DLD1 (cell line): Measurements from ENCODE around the gene CRB2.

Source experiments
- in situ Hi-C: cut with HindIII; loops from 2 replicates; pipeline ENCODE4 v1.10.0; 2017; ENCODE audit warnings: low sequenced_read_pairs

Gene CRB2

DNA sequence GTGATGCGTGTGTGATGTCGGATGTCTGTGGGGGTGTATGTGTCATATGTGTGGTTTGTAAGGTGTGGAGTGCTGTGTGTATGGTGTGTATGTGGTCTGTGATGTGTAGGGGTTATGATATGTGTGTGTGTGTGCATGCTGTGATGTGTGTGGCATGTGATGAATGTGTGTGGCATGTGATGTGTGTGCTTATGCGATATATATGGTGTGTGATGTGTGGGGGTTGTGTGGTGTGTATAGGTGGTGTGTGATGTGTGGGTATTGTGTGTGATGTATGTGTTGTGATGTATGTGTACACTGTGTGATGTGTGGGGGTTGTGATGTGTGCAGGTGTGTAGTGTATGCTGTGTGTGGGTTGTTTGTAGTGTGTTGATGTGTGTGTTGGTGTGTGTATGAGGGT, 9.2 kb upstream of the CRB2 start:
- in situ Hi-C loops: no loop called here

DNA sequence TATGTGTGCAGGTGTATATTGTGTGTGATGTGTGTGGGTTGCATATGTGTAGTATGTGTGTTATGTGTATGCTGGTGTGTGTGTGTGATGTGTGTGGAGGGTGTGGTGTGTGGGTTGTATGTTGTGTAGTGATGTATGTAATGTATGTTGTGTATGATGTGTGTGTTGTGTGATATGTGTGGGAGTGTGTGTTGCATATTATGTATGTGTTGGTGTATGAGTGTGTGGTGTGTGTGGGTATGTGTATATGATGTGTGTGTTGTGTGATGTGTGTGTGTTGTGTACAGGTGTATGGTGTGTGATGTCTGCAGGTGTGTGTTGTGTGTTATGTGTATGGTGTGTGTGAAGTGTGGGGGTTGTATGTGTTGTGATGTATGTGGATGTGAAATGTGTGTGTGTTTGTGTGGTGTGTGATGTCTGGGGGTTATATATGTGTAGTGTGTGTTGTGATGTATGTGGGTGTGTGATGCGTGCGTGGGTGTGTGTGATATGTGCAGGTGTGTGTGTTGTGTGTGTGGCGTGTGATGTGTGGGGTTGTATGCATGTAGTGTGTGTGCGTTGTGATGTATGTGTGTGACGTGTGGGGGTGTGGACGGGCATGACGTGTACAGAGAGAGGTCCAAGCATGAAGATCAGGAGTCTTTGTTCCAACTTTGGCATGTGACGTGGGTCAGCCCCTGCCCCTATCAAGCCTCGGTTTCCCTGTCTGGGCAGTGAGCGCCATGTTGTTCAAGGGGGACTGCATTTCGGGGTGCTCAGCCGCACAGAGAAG, 8.5 kb upstream of the CRB2 start:
- in situ Hi-C loops: no loop called here

DNA sequence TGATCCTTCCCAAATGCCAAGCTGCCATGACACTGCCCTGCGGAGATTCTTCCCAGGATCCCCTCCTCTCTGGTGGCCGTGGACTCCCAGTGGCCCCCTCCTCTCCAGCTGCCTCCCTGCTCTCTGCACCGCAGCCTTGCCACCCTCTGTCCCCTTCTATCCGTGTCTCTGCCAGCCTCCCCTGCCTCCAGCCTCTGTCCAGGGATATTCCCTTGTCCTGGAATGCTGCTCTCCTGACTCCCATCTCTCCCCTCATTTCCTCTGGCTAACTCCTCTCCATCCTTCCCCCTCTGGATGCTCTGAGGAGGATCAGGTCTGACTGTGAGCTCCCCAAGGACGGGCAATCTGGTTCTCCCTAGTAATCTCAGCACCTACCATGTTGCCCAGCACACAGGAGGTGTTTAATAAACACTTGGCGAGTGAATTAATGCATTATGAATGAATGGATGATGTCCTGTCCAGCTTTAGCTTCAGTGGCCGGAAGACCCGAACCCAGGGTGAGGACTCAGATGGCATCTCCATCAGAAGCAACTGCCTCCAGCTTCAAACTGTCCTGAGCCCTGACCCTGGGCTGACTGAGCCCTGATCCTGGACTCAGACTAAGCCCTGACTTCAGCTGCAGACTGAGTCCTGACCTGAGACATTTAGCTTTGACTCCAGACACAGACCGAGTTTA, 7.5 kb upstream of the CRB2 start:
- in situ Hi-C loops: no loop called here

DNA sequence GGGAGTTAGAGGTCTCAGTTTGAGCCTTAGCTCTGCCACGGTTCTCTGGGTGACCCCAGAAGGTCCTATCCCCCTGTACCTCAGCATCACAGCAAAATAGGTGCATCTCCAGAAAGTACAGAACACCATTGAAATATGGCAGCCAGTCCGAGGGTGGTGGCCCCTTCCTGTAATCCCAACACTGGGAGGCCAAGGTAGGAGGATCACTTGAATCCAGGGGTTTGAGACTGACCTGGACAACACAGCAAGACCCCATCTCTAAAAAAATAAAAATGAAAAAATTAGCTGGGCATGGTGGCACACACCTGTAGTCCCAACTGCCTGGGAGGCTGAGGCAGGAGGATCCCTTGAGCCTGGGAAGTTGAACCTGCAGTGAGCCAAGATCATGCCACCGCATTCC, 7.0 kb upstream of the CRB2 start:
- in situ Hi-C loops: no loop called here

DNA sequence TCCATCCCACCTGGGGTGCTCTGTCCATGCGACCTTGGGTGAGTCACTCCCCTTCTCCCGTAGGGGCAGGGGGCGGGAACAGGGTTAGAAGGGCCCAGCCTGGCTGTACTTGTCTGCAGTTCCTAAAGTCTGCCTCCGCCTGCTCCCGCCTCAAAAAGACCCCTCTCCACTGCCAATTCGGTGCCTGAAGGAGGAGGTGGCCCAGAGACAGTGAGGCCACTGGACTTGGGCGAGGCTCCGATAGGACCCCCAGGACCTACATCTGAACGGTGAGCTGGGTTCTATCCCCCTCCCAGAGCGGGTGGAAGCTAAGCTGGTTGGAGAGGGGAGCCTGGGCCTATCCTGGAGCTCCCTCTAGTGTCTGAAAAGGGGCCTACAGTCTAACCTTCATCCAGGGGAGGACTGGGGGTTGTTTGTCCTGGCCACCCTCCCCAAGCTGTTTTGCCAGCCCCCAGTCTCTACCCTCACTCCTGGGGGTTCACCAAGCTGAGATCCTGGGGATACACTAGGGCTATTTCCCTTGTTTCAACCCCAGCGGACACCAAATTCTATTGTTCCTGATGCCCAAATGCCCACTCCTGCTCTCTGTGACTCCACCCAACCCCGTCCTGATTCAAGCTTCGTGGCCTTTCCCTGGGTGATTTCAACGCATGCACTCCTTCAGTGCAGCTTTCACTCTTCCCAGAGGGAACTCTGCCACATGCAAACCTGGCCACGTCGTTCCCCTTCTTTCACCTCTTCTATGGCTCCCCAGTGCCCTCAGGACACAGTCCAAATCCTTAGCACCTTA, 6.1 kb upstream of the CRB2 start:
- in situ Hi-C loops: no loop called here

DNA sequence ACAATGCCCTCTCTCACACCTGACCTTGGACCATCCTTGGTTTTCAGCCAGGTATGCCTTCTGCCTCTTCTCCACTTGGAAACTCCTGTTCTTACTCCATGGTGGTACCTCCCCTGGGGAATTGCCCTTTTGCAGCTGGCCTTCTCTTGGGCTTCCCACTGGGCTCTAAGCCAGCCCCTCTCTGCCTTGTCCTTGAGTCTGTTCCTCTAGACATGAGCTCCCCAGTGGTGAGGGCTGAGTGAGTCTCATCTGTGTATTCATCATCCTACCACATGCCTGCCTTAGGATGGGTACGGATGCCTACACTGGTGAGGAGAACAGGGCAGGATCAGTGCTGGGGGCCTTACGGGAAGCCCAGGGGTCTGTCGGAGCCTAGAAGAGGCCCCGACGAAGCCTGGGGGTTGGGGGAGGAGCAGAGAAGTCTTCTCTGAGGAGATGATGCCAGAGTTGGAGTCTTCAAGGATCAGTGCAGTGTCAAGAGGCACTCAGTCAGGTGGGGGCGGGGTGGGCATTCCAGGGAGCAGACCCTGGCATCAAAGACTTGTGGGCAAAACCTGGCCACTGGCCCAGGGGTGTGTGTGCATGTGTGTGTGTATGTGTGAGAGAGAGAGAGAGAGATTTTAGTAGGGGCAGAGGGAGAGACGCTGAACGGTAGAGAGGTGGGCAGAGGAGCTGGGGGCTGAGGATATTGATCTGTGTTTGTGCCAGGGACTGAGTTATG, 5.2 kb upstream of the CRB2 start:
- in situ Hi-C loops: no loop called here

DNA sequence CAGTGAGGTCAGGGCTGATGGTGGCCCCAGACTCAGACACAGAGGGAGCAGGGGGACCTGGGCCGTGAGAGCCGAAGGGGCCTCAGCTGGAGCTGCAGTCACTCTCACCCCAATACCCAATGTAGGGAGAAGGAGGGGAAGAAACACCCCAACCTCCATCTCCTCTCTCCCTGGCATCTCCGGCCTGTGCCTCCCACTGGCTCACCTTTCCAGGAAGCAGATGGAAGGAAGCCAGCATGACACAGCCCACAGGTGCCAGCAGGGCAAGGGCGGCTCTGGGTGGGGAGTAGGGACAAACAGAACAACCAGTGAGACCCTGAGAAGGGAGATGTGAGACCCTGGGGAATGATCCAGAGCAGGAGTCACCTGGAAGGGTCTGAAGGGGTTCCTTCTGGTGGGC, 3.0 kb upstream of the CRB2 start:
- in situ Hi-C loops: no loop called here

DNA sequence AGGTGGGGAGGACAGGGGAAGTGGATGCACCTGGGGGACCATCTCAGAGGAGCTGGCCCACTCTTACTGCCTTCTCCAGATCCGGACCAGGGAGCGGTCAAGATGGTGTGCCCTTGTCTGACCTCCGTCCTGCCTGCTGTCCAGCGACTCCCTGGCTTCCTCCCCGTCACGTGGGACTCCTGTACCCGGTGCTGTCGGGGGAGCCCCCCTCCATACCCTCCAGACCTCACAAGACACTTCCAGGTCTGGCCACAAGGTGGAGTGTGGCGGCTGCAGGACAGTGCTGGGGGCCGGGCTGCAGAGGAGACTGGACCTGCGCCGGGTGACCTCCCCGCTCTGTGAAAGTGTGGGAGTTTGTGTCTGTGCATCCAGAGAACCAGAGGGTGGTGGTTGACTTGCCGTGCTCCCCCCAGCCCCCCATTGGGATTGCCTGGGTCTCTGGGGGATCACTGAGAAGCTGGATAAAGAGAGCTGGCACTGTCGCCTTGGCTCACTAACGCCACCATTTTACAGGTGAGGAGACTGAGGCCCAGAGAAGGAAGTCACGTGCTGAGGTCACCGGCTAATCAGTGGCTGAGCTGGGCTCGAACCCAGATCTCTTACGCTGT, 1.9 kb upstream of the CRB2 start:
- in situ Hi-C loops: no loop called here

DNA sequence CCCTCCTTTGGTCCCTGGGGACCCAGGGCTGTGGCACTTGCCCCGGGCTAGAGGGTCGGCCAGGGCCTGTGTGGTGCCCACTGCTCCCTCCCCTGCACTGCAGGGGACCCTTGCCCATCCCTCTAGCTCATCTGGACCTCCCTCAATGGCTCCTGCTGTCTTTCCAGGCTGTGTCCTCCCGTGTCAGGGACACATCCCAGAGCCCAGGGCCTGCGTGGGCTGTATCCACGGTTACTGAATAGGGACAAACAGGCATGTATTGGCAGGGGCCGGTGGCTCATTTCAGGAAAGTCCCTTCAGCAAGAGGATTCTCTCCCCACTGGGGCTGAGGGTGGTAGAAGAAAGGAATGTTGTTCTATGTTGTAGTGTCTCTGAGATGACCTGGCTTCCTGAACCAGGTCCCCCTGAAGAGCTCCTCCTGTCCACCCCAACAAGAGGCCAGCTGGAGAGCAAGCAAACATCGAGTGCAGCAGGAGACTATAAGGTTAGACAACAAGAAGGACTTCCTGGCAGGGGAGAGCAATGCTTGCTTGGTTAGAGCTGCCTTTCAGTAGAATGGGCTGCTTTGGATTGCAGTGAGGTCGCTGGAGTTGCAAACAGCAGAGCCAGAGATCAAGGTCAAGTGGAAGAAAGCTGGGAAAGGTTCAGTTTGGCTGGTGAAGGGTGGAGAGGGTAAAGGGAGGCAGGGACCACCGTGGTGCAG, 1.0 kb upstream of the CRB2 start:
- in situ Hi-C loops: no loop called here

DNA sequence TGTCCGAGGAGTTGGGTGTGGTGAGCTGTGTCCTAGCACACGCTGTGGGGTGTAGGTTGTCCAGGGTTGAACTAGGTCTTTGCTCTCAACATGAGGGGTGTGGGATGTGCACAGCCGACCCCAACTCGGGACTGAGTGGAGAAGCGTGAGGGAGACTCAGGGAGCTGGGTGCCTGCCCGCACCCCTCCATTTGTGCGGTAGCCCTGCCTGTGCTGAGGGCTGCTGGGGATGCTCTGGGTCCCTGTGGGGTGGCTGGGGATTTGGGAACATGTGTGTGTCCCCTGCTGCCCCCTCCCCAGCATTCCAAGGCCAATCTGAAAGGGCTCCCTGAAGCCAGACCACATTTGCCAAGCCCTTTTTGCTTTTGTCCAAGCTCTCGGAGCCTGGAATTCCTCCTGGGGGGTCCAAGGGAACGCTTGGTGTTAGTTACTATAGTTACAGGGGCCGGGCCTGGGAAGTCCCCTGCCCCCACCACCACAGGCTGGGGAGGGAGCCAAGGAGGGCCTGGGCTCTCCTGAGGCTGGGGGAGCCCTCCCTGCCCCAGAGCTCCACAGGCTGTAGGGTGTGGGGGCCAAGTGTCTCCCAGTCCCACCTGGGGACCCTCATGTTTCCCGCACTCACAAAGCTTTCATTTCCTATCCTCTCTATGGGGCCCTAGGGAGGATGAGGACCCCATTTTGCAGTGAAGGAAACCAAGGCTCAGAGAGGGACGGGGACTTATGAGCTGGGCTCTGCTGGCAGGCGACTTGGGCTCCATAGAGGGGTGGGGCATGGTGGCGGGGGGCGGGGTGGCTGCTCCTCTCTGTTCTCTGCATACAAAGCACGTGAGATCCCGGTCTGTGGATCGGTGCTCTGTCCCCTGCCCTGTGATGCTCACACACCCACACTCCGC, 1.1 kb downstream of the CRB2 start:
- in situ Hi-C loops: no loop called here

DNA sequence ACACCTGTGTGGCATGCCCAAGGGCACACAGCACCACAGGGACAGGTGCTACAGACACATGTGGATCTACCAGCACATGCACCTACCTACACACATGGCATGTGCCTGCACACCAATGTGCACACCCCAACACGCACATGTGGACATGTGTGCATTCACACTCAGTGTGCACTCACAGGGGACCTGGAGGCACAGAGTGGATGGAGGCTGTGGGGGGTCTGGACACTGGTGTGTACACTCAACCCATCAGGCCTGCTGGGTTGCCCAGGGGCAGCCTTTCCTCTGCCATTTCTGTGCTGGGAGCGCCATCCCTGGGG, 1.7 kb downstream of the CRB2 start:
- in situ Hi-C loops: no loop called here

DNA sequence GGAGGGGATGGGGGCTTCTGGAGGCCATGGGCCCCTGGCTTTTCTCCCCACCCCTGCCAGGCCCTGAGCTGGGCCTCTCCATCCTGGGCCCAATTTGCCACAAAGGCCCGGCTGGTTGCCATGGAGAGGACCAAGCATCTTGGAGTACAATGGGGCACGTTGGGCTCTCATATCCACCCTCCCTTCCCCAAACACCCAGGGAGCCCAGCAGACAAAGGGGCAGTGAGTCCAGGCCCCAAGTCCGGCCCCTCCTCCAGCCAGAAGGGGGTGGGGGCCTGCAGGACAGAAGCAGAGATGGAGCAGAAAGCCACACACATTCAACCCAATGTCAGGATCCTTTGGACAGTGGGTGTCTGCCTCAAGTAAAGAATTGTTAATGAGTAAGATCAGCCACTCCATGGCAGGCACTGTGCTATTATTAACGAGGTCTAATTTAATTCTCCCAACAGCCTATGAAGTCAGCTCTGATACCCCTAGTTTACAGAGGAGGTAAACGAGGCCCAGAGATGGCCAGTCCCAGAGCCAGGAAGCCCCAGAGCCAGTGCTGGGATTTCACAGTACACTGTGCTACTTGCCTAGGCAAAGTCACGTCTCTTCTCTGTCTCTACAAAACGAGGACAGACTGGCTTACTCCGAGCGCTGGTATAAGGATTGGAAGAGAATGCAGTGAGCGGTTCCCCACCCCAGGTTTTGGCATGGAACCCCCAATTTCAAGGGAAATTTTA, 2.3 kb downstream of the CRB2 start:
- in situ Hi-C loops: no loop called here

DNA sequence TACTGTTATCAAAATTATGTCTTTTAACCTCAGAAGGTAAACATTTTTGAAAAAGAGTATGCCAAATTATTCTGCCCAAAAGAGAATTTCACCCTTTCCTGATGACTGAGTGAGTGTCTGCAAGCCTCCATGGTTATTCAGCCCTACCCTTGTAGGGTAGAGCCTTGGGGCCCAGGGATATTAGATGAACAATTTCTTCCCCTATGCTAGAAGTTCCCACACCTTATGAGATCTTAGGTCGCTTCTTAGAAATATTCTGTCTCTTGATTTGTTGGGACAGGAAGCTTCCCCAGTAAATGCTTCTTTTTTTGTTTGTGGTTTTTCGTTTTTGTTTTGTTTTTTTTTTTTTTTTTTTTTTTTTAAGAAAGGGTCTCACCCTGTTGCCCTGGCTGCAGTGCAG, 3.1 kb downstream of the CRB2 start:
- in situ Hi-C loops: no loop called here

DNA sequence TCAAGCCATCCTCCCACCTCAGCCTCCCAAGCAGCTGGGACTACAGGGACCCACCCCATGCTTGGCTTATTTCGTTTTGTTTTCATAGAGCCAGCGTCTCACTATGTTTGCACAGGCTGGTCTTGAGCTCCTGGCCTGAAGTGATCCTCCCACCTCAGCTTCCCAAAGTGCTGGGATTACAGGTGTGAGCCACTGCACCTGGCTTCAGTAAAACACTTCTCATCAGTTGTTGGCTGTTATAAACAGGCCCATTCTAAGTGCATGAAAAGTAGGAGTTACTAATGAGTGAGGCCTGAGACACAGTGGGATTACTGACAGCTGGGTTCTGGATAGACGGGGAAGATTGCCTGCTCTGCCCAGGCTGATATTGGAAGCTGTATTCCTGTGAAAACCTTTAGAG, 3.5 kb downstream of the CRB2 start:
- in situ Hi-C loops: no loop called here

DNA sequence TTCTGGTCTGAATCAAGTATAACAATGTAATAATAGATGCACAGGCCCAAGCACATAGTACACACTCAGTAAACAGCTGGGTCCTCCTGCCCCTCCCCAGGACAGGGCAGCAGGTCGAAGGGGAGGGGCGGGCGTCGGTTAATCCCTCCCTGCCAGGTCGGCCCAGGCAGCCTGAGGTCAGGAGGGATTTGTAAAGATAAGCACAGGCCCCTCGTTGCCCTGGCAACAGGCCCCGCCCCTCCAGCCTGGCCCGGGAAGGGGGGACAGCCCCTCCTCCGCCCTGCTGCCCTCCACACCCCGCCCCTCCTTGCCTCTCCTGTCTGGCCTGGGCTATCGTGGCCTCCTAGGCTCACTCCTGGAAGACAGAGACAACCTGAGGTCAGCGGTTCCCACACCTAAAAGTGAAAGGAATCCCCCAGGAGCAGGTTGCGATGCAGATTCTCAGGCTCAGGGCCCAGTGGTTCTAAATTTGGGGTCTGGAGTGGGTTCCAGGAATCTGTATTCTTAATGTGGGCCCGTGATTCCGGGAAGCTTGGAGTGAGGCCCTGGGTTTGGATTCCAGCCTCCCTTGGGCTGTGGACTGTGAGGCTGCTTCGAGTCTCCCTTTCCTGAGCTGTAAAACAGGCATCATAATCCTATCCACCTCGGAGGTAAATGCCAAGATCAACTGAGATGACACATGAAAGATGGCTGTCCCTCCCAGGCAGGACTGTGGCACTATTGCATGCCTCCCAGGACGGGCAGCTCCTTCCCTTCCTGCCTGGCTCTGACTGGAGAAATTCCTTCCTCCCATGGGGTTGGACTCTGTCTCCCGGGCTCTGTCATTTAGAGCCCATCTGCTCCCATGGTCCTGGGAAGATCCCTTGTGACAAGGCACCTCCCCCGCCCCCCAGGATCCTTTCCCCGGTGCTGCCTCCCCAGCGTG, 4.4 kb downstream of the CRB2 start:
- in situ Hi-C loops: no loop called here

DNA sequence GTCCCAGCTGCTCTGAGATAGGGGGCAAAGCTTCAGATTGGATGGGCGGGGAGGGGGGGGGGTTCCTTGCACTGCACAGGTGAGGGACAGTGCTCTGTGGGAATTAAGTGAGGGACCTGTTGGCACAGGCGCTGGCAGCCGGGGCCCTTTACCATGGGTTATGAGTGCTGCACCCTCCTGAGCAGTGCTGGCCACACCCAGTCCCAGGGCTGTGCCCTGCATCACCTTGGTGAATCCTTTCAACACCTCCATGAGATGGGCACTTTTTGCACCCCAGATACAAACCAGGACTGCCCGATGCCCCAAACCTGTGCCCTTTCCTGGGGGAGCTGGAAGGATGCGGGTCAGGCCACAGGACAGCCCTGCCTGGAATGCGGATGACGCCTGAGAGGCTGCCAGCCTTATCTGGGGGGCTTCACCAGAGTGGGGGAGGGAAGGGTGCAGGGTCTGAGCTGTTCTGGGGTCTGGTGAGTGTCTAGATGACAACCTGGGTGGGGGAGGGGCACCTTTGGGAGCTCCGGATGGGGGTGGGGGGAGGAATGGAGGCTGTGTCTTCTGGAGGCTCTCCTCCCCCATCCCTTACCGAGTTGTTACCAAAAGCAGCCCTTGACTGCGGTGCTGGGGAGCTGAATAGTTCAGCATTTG, 5.2 kb downstream of the CRB2 start:
- in situ Hi-C loops: no loop called here
